Dermis microvascular lymphatic vessel endothelial cell (primary cell): ENCODE data around the gene TMEM217. TPM values are rescaled to one million over a fixed set of nuclear protein-coding genes. Genes with fewer than 3 reads are reported as not detected.
"Not testable (repeated sequence)": the region's sequence is repeated elsewhere in the genome, so short reads cannot be mapped to it uniquely, and the experiment has no call there.

ENCODE experiments used
- DNase-seq, 2 donors: peaks; one replicate each; pipeline versions ENCODE4 v3.0.0 to v3.0.0-alpha.2; 2010; ENCODE audit warnings: low read depth in 2 of 2
- total RNA-seq: library from RNA; depleted of rRNA; stranded (reverse); fragments of >200 nt; gene quantifications from 2 replicates; pipeline ENCODE4 v1.2.1, GENCODE V29; 2014

TMEM217 gene
- total RNA-seq, 1 donor from 2014 or later: 8.6 TPM

GRCh38 chr6:37218511-37218910, 39.4 kb downstream of the TMEM217 start:
- peak; percentile 26 to 72 for DNase-seq

- DNase-seq: no peak
Observed at GRCh38 chr6:37218061-37218460, 39.9 kb downstream of the TMEM217 start.

- peak in 1 of 2 donors; percentile 28 for DNase-seq
Observed at GRCh38 chr6:37212268-37212667, 45.7 kb downstream of the TMEM217 start.

- peak; percentile 78 to 82 for DNase-seq
Observed at GRCh38 chr6:37210313-37210968, 47.5 kb downstream of the TMEM217 start.

- DNase-seq: no peak
Observed at GRCh38 chr6:37209461-37210205, 48.3 kb downstream of the TMEM217 start.

- DNase-seq: no peak
Observed at GRCh38 chr6:37208793-37209192, 49.2 kb downstream of the TMEM217 start.

GRCh38 chr6:37207903-37208456, 50.0 kb downstream of the TMEM217 start:
- DNase-seq: peak; percentile 52 to 76

GRCh38 chr6:37206622-37207021, 51.3 kb downstream of the TMEM217 start:
- DNase-seq: no peak

- no peak for DNase-seq
Observed at GRCh38 chr6:37205997-37206340, 52.0 kb downstream of the TMEM217 start.

- DNase-seq: no peak
Observed at GRCh38 chr6:37205175-37205996, 52.6 kb downstream of the TMEM217 start.

- no peak for DNase-seq
Observed at GRCh38 chr6:37204014-37204751, 53.8 kb downstream of the TMEM217 start.

- DNase-seq: peak; percentile 36 to 57
Observed at GRCh38 chr6:37202788-37203491, 55.0 kb downstream of the TMEM217 start.

- no peak for DNase-seq
Observed at GRCh38 chr6:37201726-37202125, 56.2 kb downstream of the TMEM217 start.

- DNase-seq: no peak
Observed at GRCh38 chr6:37200085-37200484, 57.9 kb downstream of the TMEM217 start.

GRCh38 chr6:37196451-37196850, 61.5 kb downstream of the TMEM217 start:
- not testable (repeated sequence) for DNase-seq

GRCh38 chr6:37194886-37195285, 63.1 kb downstream of the TMEM217 start:
- DNase-seq: not testable (repeated sequence)

GRCh38 chr6:37192666-37193065, 65.3 kb downstream of the TMEM217 start:
- no peak for DNase-seq

GRCh38 chr6:37190159-37190535, 67.8 kb downstream of the TMEM217 start:
- DNase-seq: no peak

GRCh38 chr6:37188962-37189510, 68.9 kb downstream of the TMEM217 start:
- DNase-seq: no peak

GRCh38 chr6:37187321-37188022, 70.5 kb downstream of the TMEM217 start:
- no peak for DNase-seq
